Endothelial cell of umbilical vein (primary cell): ENCODE measurements around the gene TAGLN2. TPM values are rescaled to one million over a fixed set of nuclear protein-coding genes. Genes with fewer than 3 reads are reported as not detected.

Source experiments
- BruUV-seq: library from RNA; stranded (reverse); fragments of 400-500 nt; replicated peaks from 2 replicates; lab custom pipeline; 2021; lab: Mats Ljungman, UMichigan
- CTCF ChIA-PET: fragments of 300-600, 350-600 bp; sonication (Branson Sonifier 250); formaldehyde crosslinking; loops from one replicate; lab custom pipeline; 2021; ENCODE audit warnings: antibody characterized with exemption, inconsistent platforms; lab: Charles Lee
- POLR2A ChIA-PET: fragments of 300-600, 350-600 bp; sonication (Branson Sonifier 250); formaldehyde crosslinking; loops from one replicate; lab custom pipeline; 2021; ENCODE audit warnings: antibody characterized with exemption, inconsistent platforms; lab: Charles Lee
- DNase-seq: peaks from one replicate; pipeline ENCODE4 v3.0.0-alpha.2; 2011; ENCODE audit warnings: low read depth, low spot score
- FAIRE-seq: peaks from 2 replicates; lab custom pipeline; 2011; peaks lifted over from hg19 to GRCh38; lab: Jason Lieb, UNC
- H2AFZ ChIP-seq: 2 replicates; pipeline ENCODE4 v1.6.0; 2012; ENCODE audit warnings: low read depth, low read length, control low read depth, inconsistent platforms
- H3K27ac ChIP-seq: 2 replicates; pipeline ENCODE4 v1.5.1; 2011; ENCODE audit warnings: low read depth, mild to moderate bottlenecking, control low read depth, low read length, moderate library complexity; ENCODE audit not compliant: insufficient read depth
- H3K27me3 ChIP-seq, 2 experiments: 2 replicates each; pipeline versions ENCODE4 v1.6.0 to v1.6.1; 2011; ENCODE audit warnings: low read length in 2 of 2, mixed read lengths in 1 of 2; ENCODE audit not compliant: control insufficient read depth in 2 of 2, insufficient read depth in 2 of 2
- H3K36me3 ChIP-seq, 2 experiments: 2 replicates in 1 of 2; 3 replicates in 1 of 2; pipeline ENCODE4 v1.5.1; 2011; ENCODE audit warnings: low read length in 2 of 2, mild to moderate bottlenecking in 1 of 2, moderate library complexity in 1 of 2; ENCODE audit not compliant: control insufficient read depth in 2 of 2, insufficient read depth in 2 of 2; ENCODE audit errors: extremely low read depth in 1 of 2
- H3K4me1 ChIP-seq: 3 replicates; pipeline ENCODE4 v1.5.1; 2011; ENCODE audit warnings: mild to moderate bottlenecking, low read length; ENCODE audit not compliant: control insufficient read depth, insufficient read depth; ENCODE audit errors: extremely low read depth
- H3K4me2 ChIP-seq: 2 replicates; pipeline ENCODE4 v1.6.1; 2011; ENCODE audit warnings: low read length, control low read depth, mixed read lengths; ENCODE audit not compliant: insufficient read depth
- H3K4me3 ChIP-seq, 3 experiments: fragments of 200-600 bp in 1 of 3; sonication (generic), shearing (Covaris generic) in 1 of 3; replicated peaks in 1 of 3; 2 replicates each; pipeline ENCODE4 v1.5.1; 2011 to 2016; ENCODE audit warnings: control low read depth in 3 of 3, low read length in 3 of 3, mild to moderate bottlenecking in 2 of 3, inconsistent platforms in 1 of 3, low read depth in 1 of 3, moderate library complexity in 1 of 3; ENCODE audit not compliant: insufficient read depth in 1 of 3
- H3K79me2 ChIP-seq: 2 replicates; pipeline ENCODE4 v1.6.0; 2012; ENCODE audit warnings: low read length, inconsistent platforms; ENCODE audit not compliant: control insufficient read depth, insufficient read depth
- H3K9ac ChIP-seq: replicated peaks from 2 replicates; pipeline ENCODE3; 2011; ENCODE audit warnings: low read length, control low read depth; ENCODE audit not compliant: insufficient read depth; ENCODE audit errors: extremely low read depth
- H3K9me1 ChIP-seq: replicated peaks from 3 replicates; pipeline ENCODE4 v1.6.0; 2011; ENCODE audit warnings: mild to moderate bottlenecking, low read length; ENCODE audit not compliant: control insufficient read depth, insufficient read depth; ENCODE audit errors: extremely low read depth
- H3K9me3 ChIP-seq: replicated peaks from 2 replicates; pipeline ENCODE4 v1.5.1; 2012; ENCODE audit warnings: low read length, inconsistent platforms; ENCODE audit not compliant: control insufficient read depth, insufficient read depth
- H4K20me1 ChIP-seq: replicated peaks from 2 replicates; pipeline ENCODE3; 2011; ENCODE audit warnings: mild to moderate bottlenecking, low read length; ENCODE audit not compliant: control insufficient read depth, insufficient read depth; ENCODE audit errors: extremely low read depth
- EZH2 ChIP-seq: IDR thresholded peaks from 2 replicates; pipeline ENCODE4 v1.6.1; 2012; ENCODE audit warnings: borderline replicate concordance, low read depth, mild to moderate bottlenecking, moderate library complexity, low read length, inconsistent platforms; ENCODE audit not compliant: severe bottlenecking
- FOS ChIP-seq: IDR thresholded peaks from 2 replicates; pipeline ENCODE4 v1.6.1; 2011; ENCODE audit warnings: mild to moderate bottlenecking, low read length, moderate library complexity, borderline replicate concordance; ENCODE audit not compliant: insufficient read depth
- GATA2 ChIP-seq: IDR thresholded peaks from 2 replicates; pipeline ENCODE4 v1.7.0; 2011; ENCODE audit warnings: low read depth, mild to moderate bottlenecking, moderate library complexity, mixed read lengths, low read length; ENCODE audit not compliant: insufficient read length, insufficient read depth
- JUN ChIP-seq: IDR thresholded peaks from 2 replicates; pipeline ENCODE4 v1.6.1; 2011; ENCODE audit warnings: borderline replicate concordance, low read depth; ENCODE audit not compliant: insufficient read length, insufficient read depth
- MYC ChIP-seq: IDR thresholded peaks from one replicate; pipeline ENCODE4 v1.6.1; 2011; ENCODE audit warnings: mild to moderate bottlenecking, low read depth, low read length
- POLR2A ChIP-seq: IDR thresholded peaks from 2 replicates; pipeline ENCODE4 v1.6.1; 2012; ENCODE audit warnings: low read depth, mild to moderate bottlenecking, control low read depth, low read length
- POLR2AphosphoS5 ChIP-seq: IDR thresholded peaks from 2 replicates; pipeline ENCODE4 v1.6.1; 2012; ENCODE audit warnings: low read depth, mild to moderate bottlenecking, control low read depth, low read length, moderate library complexity; ENCODE audit not compliant: insufficient read depth
- dilution Hi-C: fragments of 300-500 bp; cut with MboI; formaldehyde crosslinking; loops from one replicate; pipeline ENCODE4 v1.15.0; 2019; ENCODE audit warnings: low sequenced_read_pairs; ENCODE audit not compliant: extremely low pct_ligation_motif_present
- intact Hi-C: fragments of 100-400 bp; cut with micrococcal nuclease; formaldehyde crosslinking; loops from one replicate; pipeline ENCODE4 v1.10.0; 2022
- polyA plus RNA-seq, 4 experiments: library from polyadenylated mRNA; depleted of rRNA in 3 of 4; stranded (reverse) in 3 of 4; unstranded in 1 of 4; fragments of >200 nt; gene quantifications; 2 replicates each; pipeline versions ENCODE4 v1.2.1 to v1.2.3, GENCODE V29; 2011 to 2012; ENCODE audit warnings: missing spikeins in 1 of 4
- total RNA-seq: library from RNA; stranded (reverse); gene quantifications from 2 replicates; pipeline ENCODE4 v1.2.3, GENCODE V29; 2021
- TF ChIP-seq, protein P1 (sequence below): IDR thresholded peaks from 2 replicates; pipeline ENCODE4 v1.6.1; 2011; ENCODE audit not compliant: insufficient read depth, insufficient read length
- TF ChIP-seq, protein P2 (sequence below), 2 donors: IDR thresholded peaks; 1 replicate in 1 of 2; 2 replicates in 1 of 2; pipeline ENCODE4 v1.5.1; 2011; ENCODE audit warnings: low read length in 2 of 2, mild to moderate bottlenecking in 2 of 2, moderate library complexity in 2 of 2, control low read depth in 1 of 2, inconsistent platforms in 1 of 2, low read depth in 1 of 2; ENCODE audit not compliant: insufficient read depth in 1 of 2; ENCODE audit errors: extremely low read depth in 1 of 2

TAGLN2 gene
- total and polyA plus RNA-seq, 2 donors (not counting 3 experiments of a cell fraction or from before 2014, with no cell fraction given): 646 to 1,279 TPM

DNA sequence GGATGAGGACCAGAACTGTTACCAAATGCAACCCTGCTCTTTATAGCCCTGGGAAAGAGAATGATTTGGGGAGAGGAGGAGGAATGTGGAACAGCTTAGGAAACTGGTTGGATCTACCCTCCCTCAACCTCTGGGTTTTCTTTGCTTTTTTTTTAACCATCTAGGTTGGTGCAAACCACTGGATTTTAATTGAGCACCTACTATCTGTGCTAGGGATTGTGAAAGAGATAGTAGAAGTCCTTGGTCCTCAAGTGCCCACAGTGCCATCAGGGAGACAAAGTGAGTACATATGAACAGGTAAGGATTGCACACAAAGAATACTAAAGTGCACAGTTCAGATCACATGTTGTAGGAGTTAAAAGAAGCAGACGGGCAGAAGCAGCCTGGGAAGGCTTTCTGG lies 4.7 kb downstream of the TAGLN2 start:
- H3K9me1 ChIP-seq: no peaks in the 10 kb centered on the region
- H3K4me2 ChIP-seq: no peak overlapping the region
- H3K4me1 ChIP-seq: peaks cover 38% of the 10 kb centered on the region
- no peaks in the 10 kb centered on the region for H3K9me3 ChIP-seq
- no peak overlapping the region for H3K9ac ChIP-seq
- H3K27me3 ChIP-seq: no peaks in the 10 kb centered on the region
- DNase-seq (no peak), FAIRE-seq (no peak)
- no peak overlapping the region for H2AFZ ChIP-seq
- intact Hi-C loops (loop anchor here (5.0 to 10.0 kb wide), 4 partner anchors 268 to 1906 kb away; no protein-coding TSS in a partner anchor), dilution Hi-C loops (no loop called here)
- H3K27ac ChIP-seq: no peak overlapping the region
- ChIA-PET POLR2A (no interaction called here), CTCF (interaction anchor here (1.1 to 7.5 kb wide), 2 partner anchors 29 to 86 kb away, joined by 3 to 71 read pairs; no protein-coding TSS in a partner anchor)
- peaks cover 62% of the 10 kb centered on the region for H3K79me2 ChIP-seq
- TF ChIP-seq EZH2 (no peak), FOS (no peak), GATA2 (no peak), POLR2A (no peak), MYC (no peak), JUN (no peak), POLR2AphosphoS5 (no peak)
- TF ChIP-seq, protein P1, sequence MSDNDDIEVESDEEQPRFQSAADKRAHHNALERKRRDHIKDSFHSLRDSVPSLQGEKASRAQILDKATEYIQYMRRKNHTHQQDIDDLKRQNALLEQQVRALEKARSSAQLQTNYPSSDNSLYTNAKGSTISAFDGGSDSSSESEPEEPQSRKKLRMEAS: no peak
- TF ChIP-seq, protein P2, sequence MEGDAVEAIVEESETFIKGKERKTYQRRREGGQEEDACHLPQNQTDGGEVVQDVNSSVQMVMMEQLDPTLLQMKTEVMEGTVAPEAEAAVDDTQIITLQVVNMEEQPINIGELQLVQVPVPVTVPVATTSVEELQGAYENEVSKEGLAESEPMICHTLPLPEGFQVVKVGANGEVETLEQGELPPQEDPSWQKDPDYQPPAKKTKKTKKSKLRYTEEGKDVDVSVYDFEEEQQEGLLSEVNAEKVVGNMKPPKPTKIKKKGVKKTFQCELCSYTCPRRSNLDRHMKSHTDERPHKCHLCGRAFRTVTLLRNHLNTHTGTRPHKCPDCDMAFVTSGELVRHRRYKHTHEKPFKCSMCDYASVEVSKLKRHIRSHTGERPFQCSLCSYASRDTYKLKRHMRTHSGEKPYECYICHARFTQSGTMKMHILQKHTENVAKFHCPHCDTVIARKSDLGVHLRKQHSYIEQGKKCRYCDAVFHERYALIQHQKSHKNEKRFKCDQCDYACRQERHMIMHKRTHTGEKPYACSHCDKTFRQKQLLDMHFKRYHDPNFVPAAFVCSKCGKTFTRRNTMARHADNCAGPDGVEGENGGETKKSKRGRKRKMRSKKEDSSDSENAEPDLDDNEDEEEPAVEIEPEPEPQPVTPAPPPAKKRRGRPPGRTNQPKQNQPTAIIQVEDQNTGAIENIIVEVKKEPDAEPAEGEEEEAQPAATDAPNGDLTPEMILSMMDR (IDR thresholded peaks at IDR 0.05; ENCODE audit: extremely low read depth in 1 of 2, insufficient read depth in 1 of 2, low read depth in 1 of 2, low read length in 2 of 2): no peak
- no peaks in the 10 kb centered on the region for H4K20me1 ChIP-seq
- no peak overlapping the region for H3K4me3 ChIP-seq
- H3K36me3 ChIP-seq: peaks cover 13 to 27% of the 10 kb centered on the region in 2 experiments
- BruUV-seq: no TSS peak
